AG09309 (cell line): ENCODE results near the gene LRRC4C.

Experiments
- DNase-seq: peaks from one replicate; pipeline ENCODE4 v3.0.0-alpha.2; 2010; ENCODE audit warnings: low read depth
- H3K4me3 ChIP-seq: 2 replicates; pipeline ENCODE4 v1.5.1; 2011; ENCODE audit warnings: mild to moderate bottlenecking, low read depth, low read length, moderate library complexity; ENCODE audit not compliant: control insufficient read depth
- TF ChIP-seq, protein P1 (sequence below): IDR thresholded peaks from 2 replicates; pipeline ENCODE4 v1.5.1; 2011; ENCODE audit warnings: mild to moderate bottlenecking, low read depth, low read length, inconsistent platforms; ENCODE audit not compliant: insufficient read depth, control insufficient read depth; ENCODE audit errors: missing control alignments

The LRRC4C gene

DNA sequence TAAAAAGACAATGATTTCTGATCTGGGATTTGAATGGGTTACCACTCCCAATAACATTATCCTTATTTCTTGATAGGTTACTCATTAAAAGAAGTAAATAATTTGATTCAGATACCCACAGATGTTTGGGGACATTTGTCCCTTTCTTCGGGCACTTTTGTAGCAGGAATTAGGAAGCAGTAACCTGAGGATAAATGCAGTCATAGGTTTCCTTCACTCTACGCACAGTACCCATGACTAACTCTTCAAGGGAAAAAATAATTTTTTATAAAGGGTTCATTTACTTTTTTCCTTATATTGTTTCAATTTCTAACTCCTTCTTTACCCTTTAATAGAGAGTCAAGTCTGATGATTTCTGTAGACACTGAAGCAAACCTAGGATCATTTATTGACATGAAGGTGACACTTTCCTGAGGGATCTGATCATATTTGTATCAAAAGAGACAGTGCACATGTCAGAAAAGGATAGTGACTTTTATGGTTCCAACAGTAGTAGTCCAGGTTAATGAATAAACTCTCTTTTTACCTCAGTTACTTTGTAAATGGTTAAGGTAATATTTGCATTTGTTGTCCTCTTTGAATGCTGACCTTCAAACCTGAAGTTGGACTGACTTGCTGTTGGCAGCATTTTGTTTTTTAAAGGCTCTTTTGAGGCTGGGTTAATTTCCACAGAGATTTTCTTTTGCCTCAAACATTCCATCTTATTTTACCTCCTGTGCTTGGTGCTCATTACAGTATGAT, 1072.0 kb downstream of the LRRC4C start:
- TF ChIP-seq, protein P1, sequence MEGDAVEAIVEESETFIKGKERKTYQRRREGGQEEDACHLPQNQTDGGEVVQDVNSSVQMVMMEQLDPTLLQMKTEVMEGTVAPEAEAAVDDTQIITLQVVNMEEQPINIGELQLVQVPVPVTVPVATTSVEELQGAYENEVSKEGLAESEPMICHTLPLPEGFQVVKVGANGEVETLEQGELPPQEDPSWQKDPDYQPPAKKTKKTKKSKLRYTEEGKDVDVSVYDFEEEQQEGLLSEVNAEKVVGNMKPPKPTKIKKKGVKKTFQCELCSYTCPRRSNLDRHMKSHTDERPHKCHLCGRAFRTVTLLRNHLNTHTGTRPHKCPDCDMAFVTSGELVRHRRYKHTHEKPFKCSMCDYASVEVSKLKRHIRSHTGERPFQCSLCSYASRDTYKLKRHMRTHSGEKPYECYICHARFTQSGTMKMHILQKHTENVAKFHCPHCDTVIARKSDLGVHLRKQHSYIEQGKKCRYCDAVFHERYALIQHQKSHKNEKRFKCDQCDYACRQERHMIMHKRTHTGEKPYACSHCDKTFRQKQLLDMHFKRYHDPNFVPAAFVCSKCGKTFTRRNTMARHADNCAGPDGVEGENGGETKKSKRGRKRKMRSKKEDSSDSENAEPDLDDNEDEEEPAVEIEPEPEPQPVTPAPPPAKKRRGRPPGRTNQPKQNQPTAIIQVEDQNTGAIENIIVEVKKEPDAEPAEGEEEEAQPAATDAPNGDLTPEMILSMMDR: no peak

DNA sequence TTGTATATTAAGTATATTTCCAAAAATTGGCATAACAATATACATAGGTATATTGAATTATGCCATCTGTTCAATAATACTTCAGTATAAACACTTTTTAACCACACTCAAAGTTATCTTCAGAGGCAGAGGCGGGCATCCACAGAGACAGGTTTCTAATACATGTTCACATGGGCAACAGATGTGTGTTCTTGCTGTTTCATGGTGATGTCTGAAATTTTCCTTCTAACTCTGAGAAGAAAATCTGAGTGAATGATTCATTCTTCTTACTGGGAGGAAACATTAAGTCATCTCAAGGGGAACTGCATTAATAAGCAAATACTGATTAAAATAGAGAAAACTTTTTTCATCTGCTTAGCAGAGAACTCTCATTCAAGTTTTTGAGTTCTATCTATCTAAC, 1074.5 kb downstream of the LRRC4C start:
- TF ChIP-seq, protein P1: no peak
- no peak overlapping the region for H3K4me3 ChIP-seq
- peak; percentile 14 for DNase-seq

More for the DNA sequence above, 1072.0 kb downstream of the LRRC4C start:
- no peak for DNase-seq
- no peak overlapping the region for H3K4me3 ChIP-seq

DNA sequence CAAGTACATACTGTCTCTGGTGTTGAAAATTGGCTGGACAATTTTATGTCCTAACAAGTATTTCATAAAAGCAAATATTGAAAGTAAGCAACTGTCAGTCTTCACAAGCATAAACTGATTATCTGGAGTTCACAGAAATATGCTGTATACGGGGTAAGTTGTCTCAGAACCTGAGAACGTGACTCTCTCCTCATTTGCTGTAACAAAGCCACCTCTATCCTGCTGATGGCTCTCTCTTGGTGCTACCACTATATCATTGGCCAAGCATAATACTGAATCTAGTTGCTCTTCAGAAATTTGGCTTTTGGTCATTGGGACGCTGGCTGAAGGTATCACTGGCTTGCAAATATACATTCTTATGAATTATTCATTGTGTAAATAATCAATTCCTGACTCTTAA, 1078.0 kb downstream of the LRRC4C start:
- DNase-seq: no peak
- TF ChIP-seq, protein P1: no peak
- no peak overlapping the region for H3K4me3 ChIP-seq

DNA sequence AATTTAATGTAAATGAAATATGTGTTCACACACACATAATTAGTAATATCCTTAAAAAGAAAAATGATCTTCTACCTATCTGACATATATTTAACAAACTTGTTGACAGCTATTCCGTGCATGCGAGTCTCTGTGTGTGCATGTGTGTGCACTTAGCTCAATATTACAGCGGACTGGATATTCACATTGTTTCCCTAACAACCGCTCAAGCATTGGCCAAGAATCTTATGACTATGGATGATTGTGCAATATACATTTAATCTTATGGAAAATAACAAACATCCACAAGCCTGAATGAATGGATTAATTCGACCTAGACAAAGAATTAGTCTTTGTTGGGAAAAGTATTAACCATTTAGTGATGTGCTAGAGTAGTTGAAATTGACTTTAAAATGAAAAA, 1078.6 kb downstream of the LRRC4C start:
- TF ChIP-seq, protein P1: no peak
- no peak overlapping the region for H3K4me3 ChIP-seq
- no peak for DNase-seq

- TF ChIP-seq, protein P1: no peak
- DNase-seq: no peak
- H3K4me3 ChIP-seq: no peak overlapping the region
Observed at GRCh38 chr11:40376331-40376730, 1083.1 kb downstream of the LRRC4C start.

DNA sequence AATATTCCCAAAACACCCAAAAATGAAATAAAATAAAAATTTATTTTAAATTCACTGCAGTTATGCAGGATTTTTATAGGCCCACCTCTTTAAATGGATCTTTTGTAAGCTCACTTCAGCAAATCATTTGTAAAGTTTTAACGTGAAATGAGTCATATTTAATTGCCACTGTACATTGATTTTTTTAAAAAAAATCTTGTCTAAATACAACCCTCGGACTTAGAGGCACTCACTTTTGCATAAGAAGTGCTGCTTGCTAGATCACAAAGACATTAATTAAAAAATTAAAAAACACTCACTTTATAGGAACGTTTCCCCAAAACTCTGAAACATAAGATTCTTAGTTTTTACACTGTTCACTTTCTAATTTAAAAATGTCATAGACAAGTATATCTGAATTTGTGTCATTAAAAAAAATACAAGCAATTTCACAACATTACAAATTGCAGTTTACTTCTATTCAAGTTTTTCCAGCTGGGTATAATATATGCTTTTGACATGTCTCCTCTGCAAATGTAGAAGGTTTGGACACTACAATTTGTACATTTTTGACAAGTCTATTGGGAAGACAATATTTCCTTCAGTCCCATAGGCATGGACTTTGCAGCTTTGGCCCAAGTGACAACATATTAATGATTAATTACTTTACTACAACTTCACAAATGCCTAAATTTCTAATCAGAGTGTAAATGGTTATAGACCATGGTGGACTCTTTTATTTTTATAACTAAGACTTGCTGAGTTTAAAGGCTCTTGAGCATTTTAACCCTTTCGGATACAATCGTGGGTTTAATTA, 1088.4 kb downstream of the LRRC4C start:
- TF ChIP-seq, protein P1: no peak
- no peak overlapping the region for H3K4me3 ChIP-seq
- DNase-seq: no peak
